Peyer's patch (tissue), 4 donors: ENCODE measurements around the gene MICAL3.

ENCODE experiments used
- CTCF ChIP-seq, 6 experiments: fragments of 450-650 bp in 4 of 6; fragments of 200-600 bp in 2 of 6; sonication (generic) in 1 of 6; IDR thresholded peaks; one replicate each; pipeline ENCODE4 v1.5.1; 2017 to 2019; ENCODE audit warnings: antibody characterized with exemption in 6 of 6, mild to moderate bottlenecking in 3 of 6, moderate library complexity in 1 of 6
- POLR2A ChIP-seq, 2 donors: fragments of 450-650 bp; IDR thresholded peaks; one replicate each; pipeline ENCODE4 v1.5.1; 2017; ENCODE audit warnings: antibody characterized with exemption in 2 of 2, mild to moderate bottlenecking in 2 of 2, moderate library complexity in 2 of 2

GRCh38 chr22:17944256-17944655 is 80.1 kb downstream of the MICAL3 start:
- TF ChIP-seq CTCF (IDR thresholded peaks at IDR 0.05) (no peak), POLR2A (IDR thresholded peaks at IDR 0.05) (no peak)
